IPS DF 19.7 (cell line): ENCODE results near the gene ZNF652.
"Not testable (repeated sequence)": the region's sequence is repeated elsewhere in the genome, so short reads cannot be mapped to it uniquely, and the experiment has no call there.

Experiments used
- DNase-seq: peaks from one replicate; pipeline ENCODE4 v3.0.0-alpha.2; 2013; ENCODE audit warnings: low read depth, low spot score

ZNF652 gene

DNA sequence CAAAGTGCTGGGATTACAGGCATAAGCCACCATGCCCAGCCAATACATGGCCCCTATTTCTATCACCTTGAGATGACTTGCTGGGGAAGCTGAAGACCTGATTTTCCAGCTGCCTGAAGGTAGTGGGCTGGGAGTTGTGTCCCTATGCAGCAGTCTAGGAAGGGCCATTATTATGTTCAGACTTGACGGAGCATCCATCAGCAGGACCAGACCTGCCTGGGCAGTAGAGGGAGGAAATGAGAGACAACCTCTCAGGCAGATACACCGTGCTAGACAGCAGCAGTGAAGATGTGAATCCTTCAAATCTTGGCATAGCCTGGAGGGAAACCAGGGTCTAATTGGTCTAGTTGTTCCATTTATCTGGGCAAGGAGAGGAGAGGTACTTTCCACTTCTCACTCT, 95.8 kb downstream of the ZNF652 start:
- DNase-seq, result no peak

DNA sequence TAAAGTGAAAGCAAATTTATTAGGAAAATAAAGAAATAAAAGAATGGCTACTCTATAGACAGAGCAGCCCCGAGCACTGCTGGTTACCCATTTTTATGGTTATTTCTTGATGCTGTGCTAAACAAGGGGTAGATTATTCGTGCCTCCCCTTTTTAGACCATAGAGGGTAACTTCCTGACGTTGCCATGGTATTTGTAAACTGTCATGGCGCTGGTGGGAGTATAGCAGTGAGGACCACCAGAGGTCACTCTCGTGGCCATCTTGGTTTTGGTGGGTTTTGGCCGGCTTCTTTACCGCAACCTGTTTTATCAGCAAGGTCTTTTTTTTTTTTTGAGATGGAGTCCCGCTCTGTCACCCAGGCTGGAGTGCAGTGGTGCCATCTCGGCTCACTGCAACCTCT, 100.5 kb downstream of the ZNF652 start:
- DNase-seq, result not testable (repeated sequence)

DNA sequence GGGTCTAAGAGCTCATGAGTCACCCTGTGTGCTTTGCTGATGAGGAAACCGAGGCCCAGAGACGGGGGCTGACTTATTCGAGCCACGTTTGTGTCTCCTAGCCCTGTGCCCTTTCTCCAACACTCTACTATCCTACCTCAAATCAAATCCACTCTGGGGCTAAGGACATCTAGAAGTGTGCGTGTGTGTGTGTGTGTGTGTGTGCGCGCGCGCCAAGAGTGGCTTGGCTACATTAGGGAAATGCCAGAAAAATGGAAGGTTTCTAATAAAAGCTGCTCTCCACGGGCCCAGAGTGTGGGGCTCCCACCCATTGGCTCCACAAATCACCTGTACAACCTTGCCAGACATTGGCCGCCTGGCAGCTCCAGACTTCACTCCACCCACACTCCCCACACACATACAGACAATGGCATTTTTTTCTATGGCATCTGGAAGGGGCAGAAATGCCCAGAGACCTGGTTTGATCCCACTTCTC, 101.2 kb downstream of the ZNF652 start:
- no peak for DNase-seq

DNA sequence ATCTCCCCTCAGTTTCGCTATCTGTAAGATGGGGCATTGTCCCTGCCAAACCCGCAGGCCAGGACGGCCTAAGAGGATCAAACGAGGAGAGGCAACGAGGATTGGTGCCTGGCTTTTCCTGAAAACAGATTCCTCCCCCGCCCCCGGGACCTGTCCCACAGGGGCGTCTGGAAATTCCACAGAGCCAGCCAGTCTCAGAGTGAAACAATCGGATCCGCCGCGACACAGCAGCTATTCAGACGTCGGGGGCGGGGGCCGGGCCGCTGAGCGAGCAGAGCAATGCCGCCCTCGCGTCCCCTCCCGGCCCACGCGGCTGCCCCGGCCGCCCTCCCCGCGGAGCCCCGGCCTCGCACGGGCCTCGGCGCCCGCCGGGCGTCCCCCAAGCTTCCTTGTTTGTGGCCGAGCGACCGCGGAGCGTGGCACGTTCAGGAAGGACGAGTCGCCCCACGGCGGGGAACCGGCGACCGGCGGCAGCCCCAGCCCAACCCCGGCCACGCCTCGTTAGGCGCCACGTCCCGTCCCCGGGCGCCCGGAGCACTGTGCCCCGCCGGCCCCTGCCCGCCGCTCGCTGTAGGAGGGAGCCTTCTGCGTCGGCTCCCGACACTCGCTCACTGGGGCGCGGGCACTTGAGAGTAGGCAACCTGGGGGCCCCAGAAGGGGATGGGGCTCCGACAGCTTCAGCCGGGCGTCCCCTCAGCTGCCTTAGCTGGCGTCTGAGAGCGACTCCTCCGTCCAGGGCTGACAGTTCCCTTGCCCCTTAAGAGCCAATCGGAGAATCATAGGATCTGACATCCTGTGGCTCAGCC, 101.8 kb downstream of the ZNF652 start:
- DNase-seq, result peak; percentile 28

DNA sequence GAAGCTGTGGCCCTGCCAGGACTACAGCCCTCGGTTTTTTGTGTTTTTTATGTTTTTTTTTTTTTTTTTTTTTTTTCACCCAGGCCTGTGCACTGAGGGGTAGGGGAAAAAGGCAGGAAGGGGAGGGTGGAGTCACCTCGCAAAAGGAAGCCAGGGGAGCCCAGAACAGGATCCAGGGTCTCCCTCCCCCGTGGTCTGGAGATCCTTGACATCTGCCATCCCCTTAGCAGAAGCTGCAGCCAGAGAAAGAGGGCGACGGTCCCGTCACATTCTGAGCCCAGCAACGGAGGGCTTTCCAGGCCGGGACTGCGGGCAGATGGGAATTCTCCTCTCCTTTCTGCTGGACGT, 102.4 kb downstream of the ZNF652 start:
- no peak for DNase-seq

DNA sequence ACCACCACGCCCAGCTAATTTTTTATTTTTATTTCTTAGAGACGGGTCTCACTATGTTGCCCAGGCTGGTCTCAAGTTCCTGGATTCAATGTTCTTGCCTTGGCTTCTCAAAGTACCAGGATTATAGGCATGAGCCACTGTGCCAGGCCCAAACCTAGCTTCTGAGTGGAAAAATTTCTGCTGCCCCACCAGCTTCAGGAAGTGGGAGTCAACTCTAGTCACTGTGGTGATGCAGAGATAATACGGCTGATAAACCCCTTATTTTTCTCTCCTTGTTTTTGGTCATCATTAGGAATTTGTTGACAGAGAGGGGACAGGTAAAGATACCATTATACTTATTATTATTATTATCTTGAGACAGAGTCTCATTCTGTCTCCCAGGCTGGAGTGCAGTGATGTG, 103.7 kb downstream of the ZNF652 start:
- no peak for DNase-seq

DNA sequence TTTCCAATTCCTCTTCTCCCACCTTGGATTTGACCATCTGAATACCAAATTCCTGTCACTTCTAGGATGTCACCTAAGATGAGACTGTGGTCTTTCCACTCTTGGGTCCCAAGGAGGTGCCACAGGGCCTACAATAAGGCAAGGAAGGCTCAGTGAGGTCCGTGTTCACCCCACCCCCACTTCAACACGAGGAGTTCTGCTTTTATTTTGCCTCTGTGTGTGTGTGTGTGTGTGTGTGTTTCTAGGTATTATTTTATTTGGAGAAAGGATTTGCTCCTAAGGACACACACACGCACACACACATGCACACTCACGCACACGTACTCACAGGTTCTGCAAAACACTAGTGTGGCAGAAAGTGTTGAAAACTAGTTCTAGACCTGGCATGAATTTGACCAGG, 106.9 kb downstream of the ZNF652 start:
- DNase-seq, result no peak

DNA sequence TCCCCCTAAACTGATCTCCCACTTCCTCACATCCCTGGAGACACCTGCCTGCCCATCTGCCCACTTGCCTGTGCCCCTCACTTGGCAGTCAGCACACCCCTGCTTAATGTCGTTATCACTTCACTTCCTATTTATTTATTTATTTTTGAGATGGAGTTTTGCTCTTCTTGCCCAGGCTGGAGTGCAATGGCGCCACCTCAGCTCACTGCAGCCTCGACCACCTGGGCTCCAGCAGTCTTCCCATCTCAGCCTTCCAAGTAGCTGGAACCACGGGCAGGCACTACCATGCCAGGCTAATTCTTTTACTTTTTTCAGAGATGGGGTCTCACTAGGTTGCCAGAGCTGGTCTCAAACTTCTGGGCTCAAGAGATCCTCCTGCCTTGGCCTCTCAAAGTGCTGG, 108.0 kb downstream of the ZNF652 start:
- DNase-seq, result no peak

DNA sequence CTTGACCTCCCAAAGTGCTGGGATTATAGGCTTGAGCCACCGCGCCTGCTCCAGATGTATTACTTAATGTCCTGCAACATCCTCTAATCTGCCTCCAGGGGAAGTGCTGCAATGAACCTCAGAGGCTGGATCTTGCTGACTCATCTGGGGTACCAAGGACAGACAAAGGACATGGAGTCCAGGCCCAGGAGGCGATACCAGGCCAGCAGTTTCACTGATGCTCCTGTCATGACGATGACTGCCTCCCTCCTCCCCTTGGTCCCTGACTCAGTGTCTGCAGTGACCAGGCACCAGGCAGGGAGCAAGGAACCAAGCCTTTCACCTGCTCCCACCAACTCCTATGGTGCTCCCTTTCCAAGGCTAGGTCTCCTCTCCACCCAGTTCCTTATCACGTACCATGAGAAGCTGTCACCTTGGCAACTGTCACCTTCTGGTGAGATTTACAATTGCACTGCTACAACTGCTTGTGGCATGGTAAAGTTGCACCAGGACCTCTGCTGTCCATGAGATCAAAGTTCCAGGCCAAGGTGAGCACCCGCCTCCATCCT, 109.8 kb downstream of the ZNF652 start:
- no peak for DNase-seq

DNA sequence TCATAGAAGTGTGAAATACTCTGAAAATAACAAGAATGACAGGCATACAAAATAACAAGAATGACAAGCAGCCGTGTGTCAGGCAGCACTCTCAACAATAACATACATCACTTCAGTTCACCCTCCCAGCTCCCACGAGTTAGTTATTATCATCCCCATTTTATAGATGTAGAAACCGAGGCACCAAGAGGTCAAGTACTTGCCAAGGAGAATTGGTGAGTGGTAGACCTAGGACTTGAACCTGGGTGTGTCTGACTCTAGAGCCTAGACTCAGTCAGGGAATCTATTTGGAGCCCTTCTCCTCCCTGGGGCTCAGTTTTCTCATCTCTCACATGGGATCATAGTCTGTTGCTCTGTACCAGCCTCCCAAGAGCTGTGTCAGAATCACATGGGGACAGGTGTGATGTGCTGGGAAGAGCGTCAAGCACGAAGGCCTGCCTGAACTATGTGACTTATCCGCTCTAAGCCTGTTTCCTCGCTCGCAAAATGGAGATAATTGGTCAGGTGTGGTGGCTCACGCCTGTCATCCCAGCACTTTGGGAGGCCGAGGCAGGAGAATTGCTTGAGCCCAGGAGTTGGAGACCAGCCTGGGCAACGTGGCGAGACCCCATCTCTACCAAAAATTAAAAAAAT, 112.0 kb downstream of the ZNF652 start:
- no peak for DNase-seq

DNA sequence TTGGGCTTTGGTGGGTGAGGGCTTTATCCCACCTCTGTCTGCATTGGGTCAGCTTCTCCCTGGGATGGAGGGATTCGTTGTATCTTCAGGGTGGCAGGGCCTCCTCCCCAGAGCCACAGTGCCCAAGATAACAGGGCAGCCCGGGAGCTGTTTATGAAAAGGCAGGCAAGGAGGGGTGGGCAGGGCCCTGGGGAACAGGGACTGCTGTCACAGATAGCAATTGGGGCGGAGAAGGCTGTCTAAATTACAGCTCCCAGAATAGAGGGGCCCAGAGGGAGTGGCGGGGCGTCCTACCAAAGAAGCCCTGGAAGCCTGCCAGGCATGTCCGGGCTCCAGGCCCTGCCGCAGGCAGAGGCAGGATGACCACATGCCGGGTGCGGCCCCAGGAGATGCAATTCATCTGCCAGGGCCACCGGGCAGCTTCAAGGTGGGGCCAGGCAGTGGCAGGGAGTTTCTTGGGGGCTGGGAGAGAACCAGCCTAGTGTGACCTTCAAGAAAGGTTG, 112.7 kb downstream of the ZNF652 start:
- no peak for DNase-seq

DNA sequence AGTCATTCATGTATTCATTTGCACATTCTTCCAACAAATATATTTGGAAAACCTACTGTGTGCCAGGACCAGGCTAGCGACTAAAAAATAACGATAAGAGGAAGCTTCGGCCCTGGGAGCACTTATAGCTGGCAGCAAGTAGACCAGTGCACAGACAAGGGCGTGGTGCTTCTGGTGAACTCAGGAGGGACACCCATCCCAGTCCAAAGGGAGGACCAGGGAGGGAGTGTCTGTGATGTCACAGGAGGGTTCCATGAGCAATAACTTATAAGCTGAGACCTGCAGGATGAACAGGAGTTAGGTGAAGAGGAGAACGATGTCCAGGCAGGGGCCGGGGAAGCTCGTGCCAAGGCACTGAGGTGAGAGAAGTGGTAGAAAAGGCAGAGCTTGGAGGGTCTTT, 114.1 kb downstream of the ZNF652 start:
- DNase-seq, result no peak

DNA sequence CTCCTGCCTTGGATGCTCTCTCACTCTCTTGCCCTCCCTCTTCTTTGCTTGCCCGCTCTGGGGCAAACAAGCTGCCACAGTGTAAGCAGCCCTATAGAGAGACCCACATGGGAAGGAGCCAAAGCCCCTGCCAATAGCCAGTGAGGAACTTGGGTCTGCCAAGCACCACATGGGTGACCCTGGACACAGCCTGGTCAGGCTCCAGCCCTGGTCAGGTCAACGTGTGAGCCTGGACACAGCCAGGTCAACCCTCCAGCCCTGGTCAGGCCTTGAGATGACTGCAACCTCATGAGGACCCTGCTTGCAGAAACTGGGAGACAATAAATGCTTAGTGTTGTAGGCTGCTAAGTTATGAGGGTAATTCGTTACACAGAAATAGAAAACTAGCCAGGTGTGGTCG, 117.2 kb downstream of the ZNF652 start:
- DNase-seq, result no peak
